IPS-NIHi7 (cell line): ENCODE data around the gene HSPA5.
"Not testable (repeated sequence)": the region's sequence is repeated elsewhere in the genome, so short reads cannot be mapped to it uniquely, and the experiment has no call there.

Experiments
- DNase-seq: peaks from one replicate; pipeline ENCODE4 v3.0.0; 2012; ENCODE audit warnings: mixed read lengths; ENCODE audit errors: extremely low spot score

HSPA5 gene

GRCh38 chr9:125241863-125242739, 958 bp upstream of the HSPA5 start:
- DNase-seq, result no peak

- no peak for DNase-seq
These were observed 519 bp downstream of the HSPA5 start for GRCh38 chr9:125240649-125240999.

GRCh38 chr9:125239631-125240597, 1.2 kb downstream of the HSPA5 start:
- DNase-seq, result no peak

GRCh38 chr9:125238915-125239446, 2.2 kb downstream of the HSPA5 start:
- DNase-seq, result no peak

- no peak for DNase-seq
These were observed 2.8 kb downstream of the HSPA5 start for GRCh38 chr9:125238127-125238914.

GRCh38 chr9:125236520-125237159, 4.5 kb downstream of the HSPA5 start:
- not testable (repeated sequence) for DNase-seq

GRCh38 chr9:125235804-125236519, 5.2 kb downstream of the HSPA5 start:
- no peak for DNase-seq

GRCh38 chr9:125234099-125234498, 7.0 kb downstream of the HSPA5 start:
- DNase-seq, result not testable (repeated sequence)

- DNase-seq, result no peak
These were observed 7.5 kb downstream of the HSPA5 start for GRCh38 chr9:125233678-125234077.

GRCh38 chr9:125227761-125228160, 13.4 kb downstream of the HSPA5 start:
- DNase-seq, result no peak

GRCh38 chr9:125224858-125225257, 16.3 kb downstream of the HSPA5 start:
- DNase-seq, result not testable (repeated sequence)

- DNase-seq, result no peak
These were observed 22.5 kb downstream of the HSPA5 start for GRCh38 chr9:125218621-125219020.

GRCh38 chr9:125214186-125214585, 27.0 kb downstream of the HSPA5 start:
- DNase-seq, result no peak

GRCh38 chr9:125204477-125204876, 36.7 kb downstream of the HSPA5 start:
- DNase-seq, result no peak

GRCh38 chr9:125202846-125203618, 38.1 kb downstream of the HSPA5 start:
- DNase-seq, result no peak

GRCh38 chr9:125200216-125201047, 40.7 kb downstream of the HSPA5 start, which contains the start of gene RABEPK:
TSS of gene RABEPK (plus strand) at chr9:125200542. CDS start at chr9:125203014, 2,472 bp downstream.
- DNase-seq, result peak; percentile 99

- not testable (repeated sequence) for DNase-seq
These were observed 45.6 kb downstream of the HSPA5 start for GRCh38 chr9:125195591-125195990.

GRCh38 chr9:125194466-125194865, 46.7 kb downstream of the HSPA5 start:
- not testable (repeated sequence) for DNase-seq
